Kidney epithelial cell (primary cell): ENCODE data around the gene ITGA2. TPM values are rescaled to one million over a fixed set of nuclear protein-coding genes. Genes with fewer than 3 reads are reported as not detected.

Source experiments
- DNase-seq: peaks from one replicate; pipeline ENCODE4 v3.0.0-alpha.2; 2010; ENCODE audit warnings: low read depth
- H3K27me3 ChIP-seq: 2 replicates; pipeline ENCODE4 v1.6.0; 2011; ENCODE audit warnings: low read length; ENCODE audit not compliant: control insufficient read depth, insufficient read depth
- H3K36me3 ChIP-seq: 2 replicates; pipeline ENCODE4 v1.5.1; 2011; ENCODE audit warnings: low read length; ENCODE audit not compliant: control insufficient read depth, insufficient read depth
- H3K4me3 ChIP-seq: 2 replicates; pipeline ENCODE4 v1.5.1; 2011; ENCODE audit warnings: low read depth, mild to moderate bottlenecking, control low read depth, low read length
- CTCF ChIP-seq: IDR thresholded peaks from 2 replicates; pipeline ENCODE4 v1.5.1; 2011; ENCODE audit warnings: mild to moderate bottlenecking, moderate library complexity, low read length, control low read depth, inconsistent platforms; ENCODE audit not compliant: insufficient read depth, poor library complexity, severe bottlenecking
- total RNA-seq: library from RNA; depleted of rRNA; stranded (reverse); fragments of >200 nt; gene quantifications from 2 replicates; pipeline ENCODE4 v1.2.3, GENCODE V29; 2015

The ITGA2 gene
- total RNA-seq, 1 donor from 2014 or later = 62.0 TPM

GRCh38 chr5:53076014-53076583 is 86.9 kb downstream of the ITGA2 start:
- Histone ChIP-seq H3K36me3 (peaks cover 7% of the 10 kb centered on the region), H3K27me3 (no peaks in the 10 kb centered on the region), H3K4me3 (no peak overlapping the region)
- TF ChIP-seq CTCF = no peak
- DNase-seq = no peak

- TF ChIP-seq CTCF = no peak
- DNase-seq = no peak
- H3K27me3 ChIP-seq = no peaks in the 10 kb centered on the region
- no peak overlapping the region for H3K4me3 ChIP-seq
- peaks cover 5% of the 10 kb centered on the region for H3K36me3 ChIP-seq
These were observed 91.1 kb downstream of the ITGA2 start for GRCh38 chr5:53080271-53080670.

- no peaks in the 10 kb centered on the region for H3K27me3 ChIP-seq
- no peak overlapping the region for H3K4me3 ChIP-seq
- TF ChIP-seq CTCF = no peak
- no peaks in the 10 kb centered on the region for H3K36me3 ChIP-seq
- no peak for DNase-seq
These were observed 94.8 kb downstream of the ITGA2 start for GRCh38 chr5:53083927-53084326.

GRCh38 chr5:53084546-53085255 is 95.5 kb downstream of the ITGA2 start:
- TF ChIP-seq CTCF = no peak
- no peak overlapping the region for H3K4me3 ChIP-seq
- no peak for DNase-seq
- H3K27me3 ChIP-seq = no peaks in the 10 kb centered on the region
- no peaks in the 10 kb centered on the region for H3K36me3 ChIP-seq

DNA sequence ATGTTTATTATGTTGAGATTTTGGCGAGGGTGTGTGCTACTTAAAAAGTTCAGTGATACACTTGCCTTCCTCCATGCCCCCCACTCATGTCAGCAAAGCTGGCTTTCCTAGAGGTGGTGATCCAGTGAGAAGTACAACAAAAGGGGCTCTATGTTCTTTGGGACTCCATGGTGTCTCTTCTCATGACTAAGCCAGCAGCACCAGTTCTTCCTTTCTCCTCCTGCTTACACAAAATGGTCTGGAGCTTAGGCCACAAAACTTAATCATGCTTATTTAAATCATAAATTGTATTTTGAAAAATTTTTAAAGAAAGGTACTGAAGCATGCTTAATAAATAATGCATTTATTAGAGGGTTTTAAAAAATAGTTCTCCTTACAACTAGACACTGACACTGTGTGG is 98.0 kb downstream of the ITGA2 start:
- Histone ChIP-seq H3K4me3 (no peak overlapping the region), H3K36me3 (no peaks in the 10 kb centered on the region), H3K27me3 (no peaks in the 10 kb centered on the region)
- no peak for DNase-seq
- no peak for TF ChIP-seq CTCF
